HG02981 (cell line): ENCODE results near the gene RABEPK.
A peak's percentile ranks its signal among the peaks of the same experiment; 100 is the strongest.
"Not testable (repeated sequence)": the region's sequence is repeated elsewhere in the genome, so short reads cannot be mapped to it uniquely, and the experiment has no call there.

Experiments
- ATAC-seq: cut with Tn5 transposase; IDR thresholded peaks from one replicate; pipeline ENCODE4 v1.9.1; 2021; ENCODE audit warnings: mild to moderate bottlenecking, moderate library complexity; ENCODE audit not compliant: unreplicated experiment

The RABEPK gene

DNA sequence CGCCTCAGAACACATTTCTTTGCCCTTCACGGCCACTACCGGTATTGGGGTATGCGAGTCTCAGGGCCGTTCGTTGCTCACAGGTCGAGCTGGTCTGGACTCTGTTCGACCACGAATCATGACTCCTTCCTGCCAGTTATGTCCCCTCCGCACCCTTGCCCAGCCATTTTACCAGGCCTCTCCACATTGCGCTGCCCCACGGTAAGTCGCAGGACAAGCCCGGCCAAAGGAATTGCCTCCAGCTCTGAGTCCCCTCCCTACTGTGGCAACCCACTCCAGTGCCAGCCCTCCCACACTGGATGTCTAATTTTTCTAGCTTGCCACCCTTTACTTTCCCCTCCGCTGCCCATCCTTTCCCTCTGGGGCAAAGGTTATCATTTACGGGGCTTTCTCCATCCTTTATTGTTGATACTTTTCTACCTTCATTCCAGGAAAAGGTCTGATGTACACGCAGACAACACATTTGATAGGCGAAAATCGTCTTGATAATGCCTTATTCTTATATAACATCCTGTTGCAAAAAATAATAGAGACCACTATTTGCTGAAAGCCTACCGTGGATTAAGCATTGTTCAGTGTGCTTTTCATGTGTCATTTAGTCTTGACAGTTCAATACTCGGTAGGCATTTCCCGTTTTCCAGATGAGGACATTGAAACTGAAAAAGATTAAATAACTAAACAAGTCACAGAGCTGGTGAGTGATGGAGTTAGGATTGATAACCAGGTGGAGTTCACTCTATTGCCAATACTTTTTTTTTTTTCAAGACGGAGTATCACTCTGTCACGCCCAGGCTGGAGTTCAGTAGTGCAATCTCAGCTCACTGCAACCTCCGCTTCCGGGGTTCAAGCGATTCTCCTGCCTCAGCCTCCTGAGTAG, 41.8 kb downstream of the RABEPK start:
- ATAC-seq, result peak; percentile 9

GRCh38 chr9:125243792-125244260, 43.5 kb downstream of the RABEPK start:
- no peak for ATAC-seq

GRCh38 chr9:125246261-125246667, 45.9 kb downstream of the RABEPK start:
- ATAC-seq, result no peak

DNA sequence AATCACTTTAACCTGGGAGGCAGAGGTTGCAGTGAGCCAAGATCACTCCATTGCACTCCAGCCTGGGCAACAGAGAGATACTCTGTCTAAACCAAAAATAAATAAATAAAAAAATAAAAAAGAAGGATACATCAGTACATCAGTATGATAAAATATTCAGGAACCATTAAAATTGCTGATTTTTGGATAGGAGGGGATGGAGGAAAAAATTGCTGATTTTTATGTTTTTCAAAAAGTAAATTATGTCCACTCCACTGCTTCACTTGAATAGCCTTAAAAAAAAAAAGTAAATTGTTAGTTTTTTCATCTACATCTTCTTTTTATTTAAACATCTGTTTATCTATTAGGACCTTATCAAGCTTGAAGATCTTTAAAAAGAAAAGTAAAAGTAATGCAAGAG, 53.9 kb downstream of the RABEPK start:
- ATAC-seq, result no peak

- ATAC-seq, result no peak
These were observed 55.5 kb downstream of the RABEPK start for GRCh38 chr9:125255781-125256391.

DNA sequence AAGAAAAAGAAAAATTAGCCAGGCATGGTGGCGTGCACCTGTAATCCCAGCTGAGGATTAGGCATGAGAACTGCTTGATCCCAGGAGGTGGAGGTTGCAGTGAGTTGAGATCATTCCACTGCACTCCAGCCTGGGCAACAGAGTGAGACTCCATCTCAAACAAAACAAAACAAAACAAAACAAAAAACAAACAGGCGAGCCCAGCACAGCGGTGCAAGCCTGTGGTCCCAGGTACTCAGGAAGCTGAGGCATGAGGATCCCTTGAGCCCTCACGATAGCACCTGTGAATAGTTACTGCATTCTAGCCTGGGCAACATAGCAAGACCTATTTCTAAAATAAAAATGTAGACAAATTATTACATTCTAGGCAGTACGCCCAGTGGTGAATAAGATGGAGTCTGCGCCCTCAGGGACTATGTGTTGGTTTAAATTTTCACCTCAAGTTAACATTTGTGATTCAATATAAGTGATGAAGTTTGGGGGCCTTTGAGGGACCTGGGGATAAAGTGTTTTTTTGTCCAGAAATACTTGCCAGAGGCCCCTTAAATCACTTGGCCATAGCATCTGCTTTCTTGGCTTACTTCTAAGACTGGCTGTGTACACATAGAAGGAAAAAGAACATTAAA, 57.9 kb downstream of the RABEPK start:
- ATAC-seq, result no peak

GRCh38 chr9:125258832-125259534, 58.6 kb downstream of the RABEPK start:
- no peak for ATAC-seq

- ATAC-seq, result no peak
These were observed 60.2 kb downstream of the RABEPK start for GRCh38 chr9:125260561-125260960.

DNA sequence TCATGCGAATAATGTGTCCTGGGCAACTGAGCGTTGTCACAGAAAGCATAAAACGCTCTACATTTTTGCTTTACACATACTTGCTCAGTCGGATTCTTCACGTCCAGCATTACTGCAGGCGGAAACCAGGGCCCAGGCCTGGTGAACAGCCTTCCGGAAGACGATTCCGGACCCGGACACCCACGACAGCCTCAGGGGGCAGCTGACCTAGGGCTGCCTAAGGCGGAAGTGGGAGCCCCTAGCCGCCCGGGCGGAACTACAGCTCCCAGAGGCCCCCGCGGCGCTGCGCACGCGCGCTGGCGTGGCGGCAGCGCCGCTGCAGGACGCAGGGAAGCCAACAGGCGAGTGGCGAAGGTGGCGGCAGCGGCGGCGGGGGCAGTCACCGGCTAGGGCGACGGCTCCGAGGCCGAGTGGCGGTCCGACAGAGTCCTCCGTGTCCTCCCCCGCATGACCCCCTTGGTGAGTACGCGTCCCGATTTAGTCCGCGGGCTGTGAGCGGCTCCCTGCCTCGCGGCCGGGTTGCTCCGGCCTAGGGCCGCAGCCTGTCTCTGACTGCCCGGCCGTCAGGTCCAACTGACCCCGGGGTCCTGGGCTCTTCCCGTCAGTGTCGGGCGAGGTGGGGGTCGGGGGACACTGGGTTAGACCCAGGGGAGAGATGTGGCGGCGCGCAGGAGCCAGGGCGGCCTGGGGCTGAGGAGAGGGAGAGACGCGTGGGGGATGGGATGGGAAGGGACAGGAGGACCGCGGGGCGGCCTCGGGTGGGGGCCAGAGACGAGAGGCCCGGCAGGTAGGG, 61.4 kb downstream of the RABEPK start, which contains the start of gene GAPVD1:
Gene GAPVD1, plus strand, starts transcription at position 326 of the 793 bp plus-strand sequence. CDS start 37,096 bp downstream, outside the sequence.
- ATAC-seq, result peak; percentile 94

DNA sequence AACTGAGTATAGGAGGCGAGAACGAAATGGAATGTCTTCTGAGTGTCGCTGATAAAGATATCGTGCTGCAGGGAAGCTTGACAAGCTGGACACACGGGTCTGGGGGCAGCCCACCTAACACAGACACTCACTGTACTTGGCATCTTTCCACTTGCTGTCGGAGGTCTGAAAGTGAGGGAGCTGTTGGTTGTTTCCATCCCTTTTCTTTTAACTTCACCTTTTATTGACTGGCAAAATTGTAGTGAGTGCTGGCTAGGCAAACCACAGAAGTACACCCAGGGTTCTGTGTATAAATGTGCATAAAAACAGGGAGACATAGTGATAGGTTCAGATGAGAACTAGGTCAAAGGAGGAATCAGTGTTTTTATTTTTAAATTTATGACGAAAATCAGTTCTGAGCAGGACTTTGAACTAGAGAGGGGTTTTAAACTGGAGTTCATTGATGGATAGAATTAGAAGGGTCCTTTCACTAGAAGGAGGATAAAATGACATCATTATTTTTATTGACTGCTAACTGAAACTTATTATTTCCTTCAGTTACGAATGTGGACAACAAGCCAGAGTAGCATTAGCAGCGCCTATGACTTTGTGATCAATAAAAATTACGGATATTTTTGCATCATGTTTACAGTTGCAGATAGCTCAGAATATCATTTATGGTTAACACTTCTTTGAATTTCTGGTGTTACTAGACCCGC, 62.1 kb downstream of the RABEPK start:
- ATAC-seq, result no peak

DNA sequence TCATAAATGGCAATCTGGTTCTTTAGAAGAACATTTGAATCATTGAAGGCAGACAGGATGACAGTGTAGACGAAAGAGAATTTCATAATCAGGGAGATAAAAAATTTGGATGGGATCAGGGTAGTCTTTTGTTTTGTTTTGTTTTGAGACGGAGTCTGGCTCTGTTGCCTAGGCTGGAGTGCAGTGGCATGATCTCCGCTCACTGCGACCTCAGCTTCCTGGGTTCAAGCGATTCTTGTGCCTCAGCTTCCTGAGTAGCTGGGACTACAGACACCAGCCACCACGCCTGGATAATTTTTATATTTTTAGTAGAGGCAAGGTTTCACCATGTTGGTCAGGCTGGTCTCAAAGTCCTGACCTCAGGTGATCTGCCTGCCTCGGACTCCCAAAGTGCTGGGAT, 63.7 kb downstream of the RABEPK start:
- ATAC-seq, result not testable (repeated sequence)

DNA sequence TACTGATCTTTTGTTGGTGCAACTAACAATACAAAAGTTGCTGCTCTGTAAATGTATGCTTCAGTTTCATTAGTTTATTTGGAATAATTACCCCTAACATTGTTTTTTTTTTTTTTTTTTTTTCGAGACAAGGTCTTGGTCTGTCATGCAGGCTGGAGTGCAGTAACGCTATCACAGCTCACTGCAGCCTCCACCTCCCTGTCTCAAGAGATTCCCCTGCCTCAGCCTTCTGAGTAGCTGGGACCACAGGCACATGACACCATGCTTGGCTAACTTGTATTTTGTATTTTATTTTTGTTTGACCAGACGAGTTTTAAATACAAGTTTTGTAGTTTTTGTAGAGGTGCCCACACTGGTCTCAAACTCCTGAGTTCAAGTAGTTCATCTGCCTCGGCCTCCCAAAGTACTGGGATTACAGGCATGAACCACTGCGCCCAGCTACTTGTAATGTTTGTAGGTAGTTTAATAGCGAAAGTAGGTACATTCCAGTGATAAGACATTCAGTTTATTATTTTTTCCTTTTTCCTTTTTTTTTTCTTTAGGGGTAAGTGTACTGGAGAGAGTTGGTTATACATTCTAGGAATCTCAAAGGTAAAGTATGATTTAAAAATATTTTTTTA, 68.2 kb downstream of the RABEPK start:
- ATAC-seq, result no peak

- ATAC-seq, result no peak
These were observed 68.7 kb downstream of the RABEPK start for GRCh38 chr9:125269014-125269397.

DNA sequence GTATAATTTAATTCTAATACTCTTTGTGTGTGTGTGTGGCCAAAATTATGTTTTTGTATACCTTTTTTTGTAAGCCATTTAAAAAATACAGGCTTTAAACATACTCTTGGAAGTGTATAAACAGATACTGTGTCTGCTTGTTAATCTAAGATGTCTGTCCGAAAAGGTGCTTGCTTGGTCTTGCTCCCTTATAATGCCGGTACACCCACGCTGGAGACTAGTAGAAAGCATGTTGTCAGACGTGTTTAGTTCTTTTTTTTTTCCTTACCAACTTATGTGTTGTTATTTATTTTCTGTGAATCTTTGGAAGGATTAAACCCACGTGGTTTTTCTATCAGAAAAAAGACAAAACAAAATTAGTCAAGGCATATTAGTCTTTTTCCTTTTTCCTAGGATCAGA, 70.7 kb downstream of the RABEPK start:
- no peak for ATAC-seq

GRCh38 chr9:125272697-125273096, 72.4 kb downstream of the RABEPK start:
- ATAC-seq, result no peak

DNA sequence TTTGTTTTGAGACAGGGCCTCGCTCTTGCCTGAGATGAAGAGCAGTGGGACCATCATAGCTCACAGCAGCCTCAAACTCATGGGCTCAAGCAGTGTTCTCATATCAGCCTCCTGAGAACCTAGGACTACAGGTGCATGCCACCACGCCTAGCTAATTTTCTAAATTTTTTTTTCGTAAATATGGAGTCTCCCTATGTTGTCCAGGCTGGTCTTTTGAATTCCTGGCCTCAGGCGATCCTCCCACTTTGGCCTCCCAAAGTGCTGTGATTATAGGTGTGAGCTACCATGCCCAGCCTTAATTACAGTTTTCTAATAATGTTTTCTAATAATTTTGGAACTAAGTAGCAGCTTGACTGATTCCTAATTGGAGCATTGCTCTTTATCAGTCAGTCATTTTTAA, 76.4 kb downstream of the RABEPK start:
- ATAC-seq, result no peak

GRCh38 chr9:125277411-125277810, 77.1 kb downstream of the RABEPK start:
- no peak for ATAC-seq

DNA sequence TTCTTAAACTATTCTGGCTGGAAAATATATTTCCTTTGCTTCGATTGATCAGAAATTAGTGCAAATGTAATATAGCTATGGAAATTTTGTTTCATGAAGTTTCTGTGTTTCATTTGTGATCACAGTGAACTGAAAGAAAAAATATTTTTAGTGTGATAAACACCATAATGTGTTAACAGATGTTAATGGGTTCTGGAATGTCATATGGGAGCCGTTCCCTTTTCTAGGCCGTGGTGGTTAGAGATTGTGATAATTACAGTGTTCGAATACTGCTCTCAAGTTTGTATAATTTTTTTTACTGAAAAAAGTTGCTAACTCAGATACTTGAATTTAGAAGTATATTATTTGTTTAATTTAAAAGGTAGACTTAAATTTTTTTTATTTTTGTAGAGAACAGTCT, 80.6 kb downstream of the RABEPK start:
- ATAC-seq, result no peak
